IPS-18a (cell line): Measurements from ENCODE around the gene ARMC3.

Source experiments
- H3K27ac ChIP-seq: one replicate; pipeline ENCODE4 v1.5.1; 2013; ENCODE audit warnings: low read length
- H3K27me3 ChIP-seq: one replicate; pipeline ENCODE4 v1.6.1; 2013; ENCODE audit warnings: mild to moderate bottlenecking, low read length; ENCODE audit not compliant: control insufficient read depth, insufficient read depth
- H3K36me3 ChIP-seq: one replicate; pipeline ENCODE4 v1.6.1; 2013; ENCODE audit warnings: low read depth, low read length; ENCODE audit not compliant: control insufficient read depth
- H3K4me1 ChIP-seq: one replicate; pipeline ENCODE4 v1.6.1; 2013; ENCODE audit warnings: low read depth, low read length; ENCODE audit not compliant: control insufficient read depth
- H3K4me3 ChIP-seq: one replicate; pipeline ENCODE4 v1.5.1; 2013; ENCODE audit warnings: low read length
- H3K9ac ChIP-seq: one replicate; pipeline ENCODE4 v1.6.1; 2013; ENCODE audit warnings: mild to moderate bottlenecking, low read length, moderate library complexity
- H3K9me3 ChIP-seq: one replicate; pipeline ENCODE4 v1.6.1; 2013; ENCODE audit warnings: low read depth, low read length; ENCODE audit not compliant: control insufficient read depth

Gene ARMC3

DNA sequence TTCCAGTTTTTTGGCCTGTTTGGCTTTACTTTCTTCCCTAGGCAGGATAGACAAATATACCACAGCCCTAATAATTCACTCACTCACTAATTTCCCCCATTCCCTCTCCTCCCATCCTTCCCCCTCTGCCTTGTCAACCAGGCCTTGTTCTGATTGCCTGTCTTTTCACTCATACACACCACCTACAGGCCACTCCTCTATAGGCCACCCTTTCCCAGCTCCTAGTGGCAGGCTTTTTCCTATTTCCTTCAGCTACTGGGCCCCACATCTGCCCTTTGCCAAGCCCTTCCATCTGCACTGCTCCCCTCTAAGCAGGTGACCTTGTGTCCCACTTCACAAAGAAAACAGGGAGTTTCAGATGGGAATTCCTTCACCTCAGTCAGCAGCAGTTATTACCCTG lies 107.7 kb downstream of the ARMC3 start:
- Histone ChIP-seq H3K4me3 (no peak overlapping the region), H3K36me3 (no peaks in the 10 kb centered on the region), H3K9ac (no peak overlapping the region), H3K27ac (no peak overlapping the region), H3K27me3 (no peaks in the 10 kb centered on the region), H3K4me1 (no peaks in the 10 kb centered on the region), H3K9me3 (no peaks in the 10 kb centered on the region)

DNA sequence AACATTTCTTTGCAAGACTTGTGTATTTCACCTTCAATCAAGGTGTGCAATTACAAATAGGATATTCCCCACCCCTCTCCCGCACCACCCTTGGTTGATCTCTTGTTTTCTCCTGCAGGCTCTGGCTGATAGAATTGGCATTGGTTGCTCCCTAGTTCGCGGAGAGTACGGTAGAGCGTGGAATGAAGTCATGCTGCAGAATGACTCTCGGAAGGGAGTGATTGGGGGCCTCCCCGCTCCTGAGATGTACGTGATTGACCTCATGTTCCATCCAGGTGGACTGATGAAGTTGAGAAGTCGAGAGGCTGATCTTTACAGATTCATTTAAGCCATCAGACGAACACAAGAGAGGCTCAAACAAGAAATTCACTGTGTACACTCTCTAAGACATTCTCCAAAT lies 109.3 kb downstream of the ARMC3 start:
- H3K27me3 ChIP-seq = no peaks in the 10 kb centered on the region
- H3K27ac ChIP-seq = no peak overlapping the region
- no peaks in the 10 kb centered on the region for H3K4me1 ChIP-seq
- H3K36me3 ChIP-seq = no peaks in the 10 kb centered on the region
- H3K9me3 ChIP-seq = no peaks in the 10 kb centered on the region
- no peak overlapping the region for H3K4me3 ChIP-seq
- no peak overlapping the region for H3K9ac ChIP-seq

DNA sequence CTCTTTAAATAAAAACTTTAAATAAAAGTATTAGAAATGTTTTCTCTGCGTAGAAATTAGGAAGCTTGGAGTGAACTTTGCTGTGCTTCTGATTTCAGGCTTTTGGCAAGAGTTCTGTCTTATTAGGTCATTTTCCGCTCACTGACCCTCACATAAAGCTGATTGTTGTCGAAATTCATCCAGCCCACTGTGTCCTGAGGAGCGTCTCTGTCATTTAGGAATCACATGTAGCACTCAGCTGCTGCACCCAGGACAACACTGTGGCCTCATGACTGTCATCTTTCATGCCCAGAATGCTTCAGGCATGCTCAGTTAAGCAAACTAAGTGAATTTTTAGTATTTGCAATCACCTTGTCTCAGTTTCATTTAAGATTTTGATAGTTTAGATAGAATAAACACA lies 109.7 kb downstream of the ARMC3 start:
- H3K9ac ChIP-seq = no peak overlapping the region

DNA sequence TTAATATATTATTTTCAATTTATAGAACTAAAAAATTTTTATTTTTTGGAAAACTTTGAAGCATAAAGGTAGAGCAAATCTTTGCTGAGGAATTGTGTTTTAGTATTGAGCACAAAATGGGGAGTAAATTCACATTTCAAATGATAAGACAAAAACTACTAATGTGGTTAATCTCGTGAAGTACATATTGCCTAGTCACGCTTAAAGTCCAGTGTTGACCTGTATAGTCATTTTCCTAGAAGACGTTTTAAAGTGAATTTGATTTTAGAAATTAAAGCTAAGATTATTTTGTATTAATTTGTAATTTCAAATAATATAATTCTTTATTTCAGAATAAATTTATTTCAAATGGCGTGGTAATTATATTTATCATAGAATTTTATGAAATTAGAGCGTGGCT lies 110.3 kb downstream of the ARMC3 start:
- Histone ChIP-seq H3K9ac (no peak overlapping the region), H3K9me3 (no peaks in the 10 kb centered on the region), H3K36me3 (no peaks in the 10 kb centered on the region), H3K27ac (no peak overlapping the region), H3K27me3 (no peaks in the 10 kb centered on the region), H3K4me1 (no peaks in the 10 kb centered on the region), H3K4me3 (no peak overlapping the region)

More for the DNA sequence above, 109.7 kb downstream of the ARMC3 start:
- no peak overlapping the region for H3K4me3 ChIP-seq
- no peaks in the 10 kb centered on the region for H3K27me3 ChIP-seq
- no peaks in the 10 kb centered on the region for H3K36me3 ChIP-seq
- H3K4me1 ChIP-seq = no peaks in the 10 kb centered on the region
- H3K9me3 ChIP-seq = no peaks in the 10 kb centered on the region
- no peak overlapping the region for H3K27ac ChIP-seq

DNA sequence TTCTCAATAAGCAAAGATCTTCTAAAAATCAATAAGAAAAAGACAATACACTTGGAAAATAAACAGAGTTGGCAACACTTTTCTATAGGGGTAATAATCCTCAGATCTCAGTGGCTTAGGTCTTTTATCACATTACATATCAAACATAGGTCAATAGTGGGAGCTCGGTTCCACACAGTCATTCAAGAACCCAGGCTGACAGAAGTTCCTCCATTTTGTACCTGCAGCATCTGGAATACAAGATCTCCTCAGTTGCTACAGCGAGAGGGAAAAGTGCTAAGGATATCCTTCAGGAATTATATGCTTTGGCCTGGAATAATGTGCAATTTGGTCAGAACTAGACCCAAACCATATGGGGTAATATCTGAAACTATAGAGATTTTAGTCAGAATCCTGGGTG lies 112.1 kb downstream of the ARMC3 start:
- Histone ChIP-seq H3K27me3 (no peaks in the 10 kb centered on the region), H3K27ac (no peak overlapping the region), H3K4me1 (no peaks in the 10 kb centered on the region), H3K9ac (no peak overlapping the region), H3K4me3 (no peak overlapping the region), H3K36me3 (no peaks in the 10 kb centered on the region), H3K9me3 (no peaks in the 10 kb centered on the region)

DNA sequence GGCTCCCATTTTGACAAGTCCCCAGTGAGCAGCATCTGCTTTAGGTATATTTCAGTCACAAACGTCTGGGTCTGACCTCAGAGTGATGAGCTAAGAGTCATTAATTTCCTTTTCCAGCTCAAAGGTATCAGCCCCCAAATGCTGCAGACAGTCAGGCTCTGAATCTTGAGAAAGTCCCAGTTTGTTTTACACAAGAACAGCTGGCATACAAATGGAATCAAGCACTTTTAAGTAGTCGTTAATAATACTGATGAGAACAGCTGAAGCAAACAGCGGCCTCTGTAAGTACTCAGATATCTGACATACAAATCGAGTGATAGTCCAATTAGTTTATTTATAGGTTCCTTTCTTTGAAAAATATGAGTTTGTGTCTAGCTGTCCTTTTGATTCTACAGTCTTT lies 118.2 kb downstream of the ARMC3 start:
- Histone ChIP-seq H3K4me1 (no peaks in the 10 kb centered on the region), H3K36me3 (no peaks in the 10 kb centered on the region), H3K4me3 (no peak overlapping the region), H3K27ac (no peak overlapping the region), H3K9me3 (no peaks in the 10 kb centered on the region), H3K9ac (no peak overlapping the region), H3K27me3 (no peaks in the 10 kb centered on the region)

DNA sequence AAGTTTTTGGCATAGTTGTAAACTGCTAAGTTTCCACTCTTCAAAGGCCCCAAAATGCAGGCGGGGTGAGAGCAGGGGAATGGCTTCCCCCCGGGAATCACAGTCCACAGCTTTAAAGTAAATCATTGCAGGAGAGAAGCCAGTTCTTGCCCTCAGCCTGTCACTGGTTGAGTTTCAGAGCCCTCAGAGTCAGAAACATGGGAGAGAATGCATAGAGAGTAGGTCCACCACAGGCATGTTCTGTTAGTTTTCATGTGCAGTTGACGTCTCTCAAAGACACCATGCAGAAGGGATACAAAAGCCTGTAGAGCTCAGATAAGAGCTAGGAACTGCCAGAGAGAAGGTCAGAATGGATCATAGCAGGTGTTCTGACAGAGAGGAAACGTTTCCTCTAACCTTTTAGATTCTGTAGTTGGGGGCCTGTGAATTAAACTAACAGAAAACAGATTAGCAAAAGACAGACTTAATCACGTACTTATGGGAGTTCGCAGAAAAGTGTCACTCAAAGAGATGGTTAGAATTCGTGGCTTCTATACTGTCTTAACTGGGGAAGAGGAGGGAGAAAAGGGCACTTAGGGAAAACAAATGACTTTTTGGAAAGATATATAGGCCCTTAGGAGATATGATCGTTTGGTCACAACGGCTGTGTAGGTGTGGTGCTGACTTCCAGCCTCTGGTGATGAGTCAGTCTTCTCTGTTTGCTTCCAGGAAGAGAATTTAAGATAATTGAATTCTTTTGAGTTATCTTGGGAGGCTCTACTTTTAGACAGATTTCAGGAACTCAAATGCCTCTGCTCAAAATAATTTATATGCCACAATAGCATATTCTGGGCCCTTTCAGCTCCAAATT lies 119.6 kb downstream of the ARMC3 start:
- Histone ChIP-seq H3K9me3 (no peaks in the 10 kb centered on the region), H3K4me1 (no peaks in the 10 kb centered on the region), H3K4me3 (no peak overlapping the region), H3K27me3 (no peaks in the 10 kb centered on the region), H3K9ac (no peak overlapping the region), H3K36me3 (no peaks in the 10 kb centered on the region), H3K27ac (no peak overlapping the region)

DNA sequence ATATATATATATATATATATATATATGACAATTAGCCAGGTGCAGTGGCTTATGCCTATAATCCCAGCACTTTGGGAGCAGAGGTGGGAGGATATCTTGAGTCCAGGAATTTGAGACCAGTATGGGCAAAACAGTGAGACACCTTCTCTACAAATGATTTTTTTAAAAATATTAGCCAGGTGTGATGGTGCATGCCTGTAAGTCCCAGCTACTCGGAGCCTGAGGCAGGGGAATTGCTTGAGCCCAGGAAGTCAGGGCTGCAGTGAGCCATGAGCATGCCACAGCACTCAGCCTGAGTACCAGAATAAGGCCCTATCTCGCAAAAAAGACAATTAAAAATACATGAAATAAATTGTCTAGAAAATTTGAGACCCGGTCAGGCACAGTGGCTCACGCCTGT lies 120.3 kb downstream of the ARMC3 start:
- H3K9me3 ChIP-seq = no peaks in the 10 kb centered on the region
- H3K4me3 ChIP-seq = no peak overlapping the region

DNA sequence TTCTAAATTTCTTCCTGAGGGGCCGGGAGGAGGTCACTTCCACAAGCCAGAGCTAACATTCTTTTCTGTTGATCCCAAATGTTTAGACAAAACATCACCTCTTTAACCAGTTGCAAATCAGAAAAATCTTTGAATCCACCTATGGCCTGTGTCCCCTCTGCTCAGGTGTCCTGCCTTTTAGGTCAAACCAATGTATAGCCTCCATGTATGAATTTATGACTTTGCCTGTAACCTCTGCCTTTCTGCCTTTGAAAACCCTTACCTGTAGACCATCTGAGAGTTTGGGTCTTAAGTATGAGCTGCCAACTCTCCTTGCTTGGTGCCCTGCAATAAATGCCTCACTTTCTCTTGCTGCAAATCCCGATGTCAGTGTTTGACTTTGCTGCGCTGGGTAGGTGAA lies 123.4 kb downstream of the ARMC3 start:
- Histone ChIP-seq H3K27me3 (no peaks in the 10 kb centered on the region), H3K9me3 (no peaks in the 10 kb centered on the region), H3K27ac (no peak overlapping the region), H3K4me1 (peaks cover 30% of the 10 kb centered on the region), H3K9ac (no peak overlapping the region), H3K4me3 (no peak overlapping the region), H3K36me3 (no peaks in the 10 kb centered on the region)

More for the DNA sequence above, 120.3 kb downstream of the ARMC3 start:
- H3K36me3 ChIP-seq = no peaks in the 10 kb centered on the region
- H3K27ac ChIP-seq = no peak overlapping the region
- peaks cover 7% of the 10 kb centered on the region for H3K4me1 ChIP-seq
- no peak overlapping the region for H3K9ac ChIP-seq
- H3K27me3 ChIP-seq = no peaks in the 10 kb centered on the region

DNA sequence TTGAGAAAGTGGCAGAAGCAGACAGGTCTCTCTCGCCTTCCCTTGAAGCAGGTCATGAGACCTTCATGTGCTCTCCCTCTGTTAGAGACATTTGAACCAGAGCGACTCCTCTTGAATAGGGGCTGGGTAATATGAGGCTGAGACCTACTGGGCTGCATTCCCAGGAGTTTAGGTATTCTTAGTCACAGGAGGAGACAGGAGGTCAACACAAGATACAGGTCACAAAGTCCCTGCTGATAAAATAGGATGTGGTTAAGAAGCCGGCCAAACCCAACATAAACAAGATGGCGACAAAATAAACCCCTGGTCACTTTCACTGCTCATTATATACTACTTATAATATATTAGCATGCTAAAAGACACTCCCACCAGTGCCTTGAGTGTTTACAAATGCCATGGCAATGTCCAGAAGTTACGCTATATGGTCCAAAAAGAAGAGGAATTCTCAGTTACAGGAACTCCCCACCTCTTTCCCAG lies 124.0 kb downstream of the ARMC3 start:
- Histone ChIP-seq H3K9me3 (no peaks in the 10 kb centered on the region), H3K27ac (no peak overlapping the region), H3K36me3 (no peaks in the 10 kb centered on the region), H3K27me3 (no peaks in the 10 kb centered on the region), H3K9ac (no peak overlapping the region), H3K4me3 (no peak overlapping the region), H3K4me1 (peaks cover 34% of the 10 kb centered on the region)

DNA sequence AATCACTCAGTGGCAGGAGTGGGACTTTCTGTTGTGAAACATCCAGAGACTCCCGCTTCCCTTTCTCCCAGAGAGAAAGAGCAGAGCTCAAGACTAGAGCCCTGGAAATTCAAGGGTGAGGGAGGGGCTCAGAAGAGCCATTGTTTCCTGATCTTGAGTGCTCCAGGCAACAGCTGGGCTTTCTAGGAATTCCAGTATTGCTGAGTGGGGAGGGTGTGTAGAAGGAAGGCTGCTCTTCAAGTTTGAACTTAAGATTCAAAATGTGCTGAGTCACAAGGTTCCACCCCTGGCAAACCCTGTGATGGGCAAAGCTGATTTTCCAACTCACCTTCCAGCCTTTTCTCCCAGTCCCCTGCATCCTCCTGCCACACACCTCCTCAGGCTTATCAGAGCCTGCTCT lies 125.2 kb downstream of the ARMC3 start:
- no peak overlapping the region for H3K4me3 ChIP-seq
- H3K9ac ChIP-seq = no peak overlapping the region
- H3K36me3 ChIP-seq = no peaks in the 10 kb centered on the region
- H3K27me3 ChIP-seq = no peaks in the 10 kb centered on the region
- H3K4me1 ChIP-seq = peaks cover 34% of the 10 kb centered on the region
- no peaks in the 10 kb centered on the region for H3K9me3 ChIP-seq
- H3K27ac ChIP-seq = no peak overlapping the region
